Trophoblast cell (in vitro differentiated cells and primary cell): ENCODE results near the gene AGT.

Source experiments
- DNase-seq, 2 donors: peaks; one replicate each; pipeline ENCODE4 v3.0.0-alpha.2; 2016
- H2AFZ ChIP-seq: 2 replicates; pipeline ENCODE4 v1.6.1; 2013; ENCODE audit warnings: low read length, moderate library complexity, mild to moderate bottlenecking; ENCODE audit not compliant: insufficient read depth, poor library complexity
- H2AK5ac ChIP-seq: 2 replicates; pipeline ENCODE4 v1.6.1; 2013; ENCODE audit warnings: mild to moderate bottlenecking, low read length
- H2BK120ac ChIP-seq: 2 replicates; pipeline ENCODE4 v1.6.1; 2013; ENCODE audit warnings: low read length, mild to moderate bottlenecking, moderate library complexity; ENCODE audit not compliant: insufficient read depth, poor library complexity
- H2BK12ac ChIP-seq: 2 replicates; pipeline ENCODE4 v1.6.1; 2013; ENCODE audit warnings: mild to moderate bottlenecking, low read length, moderate library complexity
- H2BK5ac ChIP-seq: 2 replicates; pipeline ENCODE4 v1.6.1; 2013; ENCODE audit warnings: low read length, low read depth, moderate library complexity, mild to moderate bottlenecking; ENCODE audit not compliant: poor library complexity
- H3K14ac ChIP-seq: 2 replicates; pipeline ENCODE4 v1.6.1; 2013; ENCODE audit warnings: mild to moderate bottlenecking, low read length
- H3K18ac ChIP-seq: 2 replicates; pipeline ENCODE4 v1.6.1; 2013; ENCODE audit warnings: mild to moderate bottlenecking, low read length
- H3K23ac ChIP-seq: 2 replicates; pipeline ENCODE4 v1.6.1; 2013; ENCODE audit warnings: low read length
- H3K27ac ChIP-seq: 2 replicates; pipeline ENCODE4 v1.5.1; 2013; ENCODE audit warnings: low read depth, mild to moderate bottlenecking, inconsistent platforms, low read length, moderate library complexity
- H3K27me3 ChIP-seq: 2 replicates; pipeline ENCODE4 v1.6.1; 2013; ENCODE audit warnings: inconsistent platforms, mild to moderate bottlenecking, low read length, moderate library complexity; ENCODE audit not compliant: insufficient read depth
- H3K36me3 ChIP-seq, 2 experiments: 1 replicate in 1 of 2; 2 replicates in 1 of 2; pipeline ENCODE4 v1.6.1; 2013; ENCODE audit warnings: low read length in 2 of 2, mild to moderate bottlenecking in 2 of 2, moderate library complexity in 1 of 2; ENCODE audit not compliant: insufficient read depth in 2 of 2, control insufficient read depth in 1 of 2
- H3K4ac ChIP-seq: 2 replicates; pipeline ENCODE4 v1.6.1; 2013; ENCODE audit warnings: low read depth, mild to moderate bottlenecking, low read length, moderate library complexity
- H3K4me1 ChIP-seq, 2 experiments: 1 replicate in 1 of 2; 2 replicates in 1 of 2; pipeline ENCODE4 v1.6.1; 2013; ENCODE audit warnings: low read length in 2 of 2, mild to moderate bottlenecking in 2 of 2, moderate library complexity in 1 of 2; ENCODE audit not compliant: insufficient read depth in 2 of 2, control insufficient read depth in 1 of 2
- H3K4me2 ChIP-seq: 2 replicates; pipeline ENCODE4 v1.6.1; 2013; ENCODE audit warnings: inconsistent platforms, mild to moderate bottlenecking, low read length, moderate library complexity
- H3K4me3 ChIP-seq: 2 replicates; pipeline ENCODE4 v1.5.1; 2013; ENCODE audit warnings: mild to moderate bottlenecking, low read depth, low read length, inconsistent platforms
- H3K79me1 ChIP-seq: one replicate; pipeline ENCODE4 v1.6.1; 2013; ENCODE audit warnings: low read length
- H3K79me2 ChIP-seq: 2 replicates; pipeline ENCODE4 v1.6.1; 2013; ENCODE audit warnings: low read length, mild to moderate bottlenecking; ENCODE audit not compliant: control insufficient read depth, insufficient read depth, poor library complexity
- H3K9ac ChIP-seq: 2 replicates; pipeline ENCODE4 v1.6.1; 2013; ENCODE audit warnings: mild to moderate bottlenecking, low read length
- H3K9me3 ChIP-seq: 2 replicates; pipeline ENCODE4 v1.6.1; 2013; ENCODE audit warnings: low read depth, mild to moderate bottlenecking, control low read depth, inconsistent platforms, low read length; ENCODE audit not compliant: insufficient read depth
- H4K12ac ChIP-seq: 2 replicates; pipeline ENCODE4 v1.6.1; 2013; ENCODE audit warnings: low read depth, mild to moderate bottlenecking, low read length, moderate library complexity
- H4K8ac ChIP-seq: 2 replicates; pipeline ENCODE4 v1.6.1; 2013; ENCODE audit warnings: low read depth, mild to moderate bottlenecking, low read length, moderate library complexity
- H4K91ac ChIP-seq: one replicate; pipeline ENCODE4 v1.6.1; 2013; ENCODE audit warnings: low read depth, mild to moderate bottlenecking, low read length, moderate library complexity
- WGBS: extraction: QIAGEN DNeasy Blood & Tissue Kit; methylation state at CpG from one replicate; pipeline ENCODE4 v1.1.7; 2013; ENCODE audit warnings: missing lambda C conversion rate; ENCODE audit not compliant: insufficient read length, insufficient coverage; ENCODE audit errors: extremely low coverage; 5-methylcytosine and 5-hydroxymethylcytosine counted together

The AGT gene

GRCh38 chr1:230739564-230740290, 25.8 kb upstream of the AGT start:
- H3K27me3 ChIP-seq: no peaks in the 10 kb centered on the region
- DNase-seq: no peak
- no peak overlapping the region for H3K4ac ChIP-seq
- no peak overlapping the region for H4K91ac ChIP-seq
- H2BK120ac ChIP-seq: no peak overlapping the region
- H3K18ac ChIP-seq: no peak overlapping the region
- no peak overlapping the region for H3K23ac ChIP-seq
- no peak overlapping the region for H3K4me3 ChIP-seq
- H2AK5ac ChIP-seq: no peak overlapping the region
- H3K4me1 ChIP-seq: peaks cover 5% of the 10 kb centered on the region in 2 experiments
- no peak overlapping the region for H4K8ac ChIP-seq
- H3K4me2 ChIP-seq: no peak overlapping the region
- H2AFZ ChIP-seq: no peak overlapping the region
- H2BK5ac ChIP-seq: no peak overlapping the region
- H3K9me3 ChIP-seq: no peaks in the 10 kb centered on the region
- no peaks in the 10 kb centered on the region for H3K36me3 ChIP-seq
- H2BK12ac ChIP-seq: no peak overlapping the region
- H3K79me1 ChIP-seq: peaks cover 1% of the 10 kb centered on the region
- no peak overlapping the region for H4K12ac ChIP-seq
- H3K27ac ChIP-seq: no peak overlapping the region
- no CpG with 5 or more reads among the region's 12 CpGs for WGBS
- no peak overlapping the region for H3K14ac ChIP-seq
- no peak overlapping the region for H3K9ac ChIP-seq
- H3K79me2 ChIP-seq: no peaks in the 10 kb centered on the region

GRCh38 chr1:230737622-230738262, 23.8 kb upstream of the AGT start:
- no peaks in the 10 kb centered on the region for H3K79me1 ChIP-seq
- H2BK12ac ChIP-seq: no peak overlapping the region
- no peak overlapping the region for H3K4me3 ChIP-seq
- DNase-seq: no peak
- H3K9me3 ChIP-seq: no peaks in the 10 kb centered on the region
- H4K12ac ChIP-seq: no peak overlapping the region
- no peak overlapping the region for H3K14ac ChIP-seq
- no peak overlapping the region for H4K8ac ChIP-seq
- no peak overlapping the region for H2AFZ ChIP-seq
- no peak overlapping the region for H2BK5ac ChIP-seq
- H3K4ac ChIP-seq: no peak overlapping the region
- no peak overlapping the region for H2BK120ac ChIP-seq
- H3K4me1 ChIP-seq: no peaks in the 10 kb centered on the region
- no peak overlapping the region for H3K4me2 ChIP-seq
- no peak overlapping the region for H3K27ac ChIP-seq
- H4K91ac ChIP-seq: no peak overlapping the region
- no CpG with 5 or more reads among the region's 3 CpGs for WGBS
- no peak overlapping the region for H2AK5ac ChIP-seq
- no peaks in the 10 kb centered on the region for H3K36me3 ChIP-seq
- no peak overlapping the region for H3K23ac ChIP-seq
- H3K79me2 ChIP-seq: no peaks in the 10 kb centered on the region
- H3K9ac ChIP-seq: no peak overlapping the region
- H3K18ac ChIP-seq: no peak overlapping the region
- H3K27me3 ChIP-seq: no peaks in the 10 kb centered on the region

GRCh38 chr1:230735447-230735846, 21.5 kb upstream of the AGT start:
- no CpG with 5 or more reads among the region's 2 CpGs for WGBS
- H3K4ac ChIP-seq: no peak overlapping the region
- H3K4me2 ChIP-seq: no peak overlapping the region
- no peaks in the 10 kb centered on the region for H3K9me3 ChIP-seq
- no peak overlapping the region for H4K8ac ChIP-seq
- no peak for DNase-seq
- H2AK5ac ChIP-seq: no peak overlapping the region
- no peaks in the 10 kb centered on the region for H3K79me1 ChIP-seq
- no peak overlapping the region for H3K27ac ChIP-seq
- no peaks in the 10 kb centered on the region for H3K27me3 ChIP-seq
- no peak overlapping the region for H4K91ac ChIP-seq
- H3K14ac ChIP-seq: no peak overlapping the region
- no peak overlapping the region for H2AFZ ChIP-seq
- no peaks in the 10 kb centered on the region for H3K36me3 ChIP-seq
- H3K18ac ChIP-seq: no peak overlapping the region
- H2BK120ac ChIP-seq: no peak overlapping the region
- no peak overlapping the region for H3K4me3 ChIP-seq
- H3K79me2 ChIP-seq: no peaks in the 10 kb centered on the region
- no peak overlapping the region for H2BK12ac ChIP-seq
- no peaks in the 10 kb centered on the region for H3K4me1 ChIP-seq
- H3K9ac ChIP-seq: no peak overlapping the region
- H2BK5ac ChIP-seq: no peak overlapping the region
- H4K12ac ChIP-seq: no peak overlapping the region
- H3K23ac ChIP-seq: no peak overlapping the region

- H3K27me3 ChIP-seq: no peaks in the 10 kb centered on the region
- H2BK12ac ChIP-seq: no peak overlapping the region
- H3K4me2 ChIP-seq: no peak overlapping the region
- H2BK5ac ChIP-seq: no peak overlapping the region
- no peak overlapping the region for H4K12ac ChIP-seq
- H3K27ac ChIP-seq: no peak overlapping the region
- peaks cover 2% of the 10 kb centered on the region for H3K9me3 ChIP-seq
- H3K4me1 ChIP-seq: peaks cover 0 to 3% of the 10 kb centered on the region in 2 experiments
- H3K79me2 ChIP-seq: no peaks in the 10 kb centered on the region
- no CpG with 5 or more reads among the region's 5 CpGs for WGBS
- no peak overlapping the region for H4K91ac ChIP-seq
- no peak overlapping the region for H3K18ac ChIP-seq
- no peaks in the 10 kb centered on the region for H3K36me3 ChIP-seq
- H4K8ac ChIP-seq: no peak overlapping the region
- DNase-seq: no peak
- H3K9ac ChIP-seq: no peak overlapping the region
- H2AK5ac ChIP-seq: no peak overlapping the region
- no peak overlapping the region for H3K4ac ChIP-seq
- no peak overlapping the region for H2AFZ ChIP-seq
- no peaks in the 10 kb centered on the region for H3K79me1 ChIP-seq
- no peak overlapping the region for H2BK120ac ChIP-seq
- no peak overlapping the region for H3K23ac ChIP-seq
- H3K4me3 ChIP-seq: no peak overlapping the region
- H3K14ac ChIP-seq: no peak overlapping the region
Observed at GRCh38 chr1:230730977-230731376, 17.1 kb upstream of the AGT start.
